GM08714 (cell line): Measurements from ENCODE around the gene UFSP1.
A peak's percentile ranks its signal among the peaks of the same experiment; 100 is the strongest.

Experiments
- H3K4me3 ChIP-seq: fragments of 200-500 bp; sonication (Bioruptor generic); 2 replicates; pipeline ENCODE4 v1.5.1; 2014; ENCODE audit warnings: mild to moderate bottlenecking, low read length, inconsistent platforms
- ZNF274 ChIP-seq: IDR thresholded peaks from 2 replicates; pipeline ENCODE4 v1.6.1; 2012; ENCODE audit warnings: mild to moderate bottlenecking, low read depth, low read length

The UFSP1 gene

DNA sequence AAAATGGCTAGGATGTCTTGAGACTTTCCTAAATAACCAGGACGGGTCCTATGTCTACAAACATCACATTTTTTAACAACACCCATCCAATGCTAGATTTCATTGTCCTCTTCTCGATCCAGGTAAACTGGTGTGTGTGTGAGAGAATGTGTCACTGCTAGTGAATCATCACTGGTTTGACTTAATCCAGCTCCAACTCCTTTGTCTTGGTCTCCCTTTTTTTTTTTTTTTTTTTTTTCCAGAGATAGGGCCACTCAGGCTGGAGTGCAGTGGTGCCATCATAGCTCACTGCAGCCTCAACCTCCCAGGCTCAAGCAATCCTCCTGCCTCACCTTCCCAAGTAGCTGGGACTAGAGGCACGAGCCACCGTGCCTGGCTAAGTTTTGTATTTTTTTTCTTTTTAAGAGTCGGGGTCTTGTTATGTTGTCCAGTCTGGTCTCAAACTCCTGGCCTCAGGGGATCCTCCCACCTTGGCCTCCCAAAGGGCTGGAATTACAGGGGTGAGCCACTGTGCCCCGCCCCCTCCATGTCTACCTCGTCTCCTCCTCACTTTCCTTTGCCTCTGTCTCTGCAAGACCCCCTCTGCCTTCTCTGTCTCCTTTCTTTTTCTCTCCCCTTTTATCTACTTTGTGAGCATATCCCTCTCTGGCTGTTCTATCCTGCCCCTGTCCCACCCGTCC, 2.2 kb upstream of the UFSP1 start:
- no peak overlapping the region for H3K4me3 ChIP-seq
- TF ChIP-seq ZNF274: no peak

DNA sequence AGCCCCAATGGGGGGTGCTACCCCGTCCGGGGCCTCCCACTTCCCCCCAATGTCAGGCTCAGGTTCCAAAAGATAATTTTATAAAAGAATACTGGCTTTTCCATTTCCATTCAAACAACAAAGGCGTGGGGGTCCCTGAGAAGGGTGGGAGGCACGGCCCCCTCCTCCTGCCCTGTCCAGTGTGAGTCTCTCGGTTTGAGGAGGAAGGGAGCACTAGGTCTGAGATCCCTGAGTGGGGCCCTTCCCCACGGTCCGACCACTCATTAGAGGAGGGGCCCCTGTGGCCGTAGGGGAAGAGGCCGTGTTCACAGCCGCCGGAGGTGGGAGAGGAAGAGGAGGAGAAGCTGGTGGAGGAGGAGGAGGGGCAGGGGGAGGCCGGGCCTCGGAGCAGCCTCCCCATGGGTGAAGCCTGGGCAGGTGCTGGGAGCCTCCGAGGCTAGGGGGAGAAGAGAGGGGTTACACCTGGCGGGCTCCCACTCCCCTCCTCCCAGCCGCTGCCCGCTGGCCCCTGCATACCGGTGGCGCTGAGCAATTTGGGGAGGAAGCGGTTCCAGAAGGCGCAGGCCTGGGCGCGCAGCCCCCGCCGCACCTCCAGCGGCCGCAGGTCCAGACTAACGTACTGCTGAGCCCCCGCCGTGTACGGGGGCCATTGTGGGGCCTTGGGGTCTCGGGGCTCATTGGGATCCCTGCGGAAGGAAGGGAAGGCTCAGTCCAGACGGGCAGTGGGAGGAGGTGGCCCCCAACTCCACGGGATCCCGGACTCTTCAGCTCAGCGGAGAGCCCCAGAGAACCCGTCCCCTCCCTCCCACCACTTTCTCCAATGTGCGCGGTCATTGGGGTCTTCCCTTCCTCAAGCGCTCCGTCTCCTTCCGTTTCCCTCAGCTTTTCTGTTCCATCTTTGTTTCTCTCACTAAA, 1.4 kb upstream of the UFSP1 start:
- peak overlapping the region; percentile 54; the same call in 1 of the 2 replicates for H3K4me3 ChIP-seq
- TF ChIP-seq ZNF274: no peak

GRCh38 chr7:100888291-100888987, 1.1 kb downstream of the UFSP1 start:
- no peak for TF ChIP-seq ZNF274
- H3K4me3 ChIP-seq: peak overlapping the region; percentile 82

- TF ChIP-seq ZNF274: no peak
- peak overlapping the region; percentile 82; the same call in 1 of the 2 replicates for H3K4me3 ChIP-seq
Measured at GRCh38 chr7:100887516-100888290, 1.8 kb downstream of the UFSP1 start.

DNA sequence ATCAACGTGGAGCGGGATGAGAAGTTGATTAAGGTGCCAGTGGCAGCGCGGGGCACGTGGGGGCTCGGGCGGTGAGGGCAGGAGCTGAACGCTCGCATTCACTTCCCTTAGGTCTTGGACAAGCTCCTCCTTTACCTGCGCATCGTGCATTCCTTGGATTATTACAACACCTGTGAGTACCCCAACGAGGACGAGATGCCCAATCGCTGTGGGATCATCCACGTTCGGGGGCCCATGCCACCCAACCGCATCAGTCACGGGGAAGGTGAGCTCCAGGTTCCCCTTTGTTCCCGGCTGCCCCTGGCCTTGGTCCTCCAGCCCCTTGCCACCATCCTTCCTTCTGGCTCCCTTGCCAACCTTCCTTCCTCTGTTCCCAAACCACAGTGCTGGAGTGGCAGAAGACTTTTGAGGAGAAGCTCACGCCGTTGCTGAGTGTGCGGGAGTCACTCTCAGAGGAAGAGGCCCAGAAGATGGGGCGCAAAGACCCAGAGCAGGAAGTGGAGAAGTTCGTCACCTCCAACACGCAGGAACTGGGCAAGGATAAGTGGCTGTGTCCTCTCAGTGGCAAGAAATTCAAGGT, 2.5 kb downstream of the UFSP1 start:
- H3K4me3 ChIP-seq: no peak overlapping the region; the same call in 1 of the 2 replicates
- no peak for TF ChIP-seq ZNF274

DNA sequence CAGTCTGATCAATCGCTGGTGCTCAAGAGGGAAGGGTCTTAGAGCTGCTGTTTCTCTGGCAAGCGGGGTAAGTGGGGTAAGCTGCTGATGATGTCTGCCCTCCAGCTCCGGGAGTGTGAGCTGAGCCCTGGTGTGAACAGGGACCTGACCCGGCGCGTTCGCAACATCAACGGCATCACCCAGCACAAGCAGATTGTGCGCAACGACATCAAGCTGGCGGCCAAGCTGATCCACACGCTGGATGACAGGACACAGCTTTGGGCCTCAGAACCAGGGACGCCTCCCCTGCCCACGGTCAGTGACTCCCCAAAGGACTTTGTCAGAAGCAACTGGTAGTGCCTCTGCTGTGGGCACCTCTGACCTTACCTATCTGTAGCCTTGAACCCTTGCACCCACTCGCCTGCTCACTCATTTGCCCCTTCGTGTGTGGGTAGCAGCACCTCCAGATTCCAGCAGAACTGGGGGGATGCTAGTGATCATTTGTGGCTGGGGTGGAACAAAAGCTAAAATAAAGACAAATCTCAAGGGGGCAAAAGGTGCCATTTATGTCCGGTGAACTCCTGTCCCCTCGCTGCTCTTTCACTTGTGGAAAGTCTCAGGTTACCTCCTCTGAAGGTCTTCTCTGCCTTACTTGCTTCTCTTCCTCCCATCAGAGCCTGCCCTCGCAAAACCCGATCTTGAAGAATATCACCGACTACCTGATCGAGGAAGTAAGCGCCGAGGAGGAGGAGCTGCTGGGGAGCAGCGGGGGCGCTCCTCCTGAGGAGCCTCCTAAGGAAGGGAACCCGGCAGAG, 3.2 kb downstream of the UFSP1 start:
- TF ChIP-seq ZNF274: no peak
- no peak overlapping the region for H3K4me3 ChIP-seq

- TF ChIP-seq ZNF274: no peak
Measured at GRCh38 chr7:100885440-100886141, 3.9 kb downstream of the UFSP1 start.

DNA sequence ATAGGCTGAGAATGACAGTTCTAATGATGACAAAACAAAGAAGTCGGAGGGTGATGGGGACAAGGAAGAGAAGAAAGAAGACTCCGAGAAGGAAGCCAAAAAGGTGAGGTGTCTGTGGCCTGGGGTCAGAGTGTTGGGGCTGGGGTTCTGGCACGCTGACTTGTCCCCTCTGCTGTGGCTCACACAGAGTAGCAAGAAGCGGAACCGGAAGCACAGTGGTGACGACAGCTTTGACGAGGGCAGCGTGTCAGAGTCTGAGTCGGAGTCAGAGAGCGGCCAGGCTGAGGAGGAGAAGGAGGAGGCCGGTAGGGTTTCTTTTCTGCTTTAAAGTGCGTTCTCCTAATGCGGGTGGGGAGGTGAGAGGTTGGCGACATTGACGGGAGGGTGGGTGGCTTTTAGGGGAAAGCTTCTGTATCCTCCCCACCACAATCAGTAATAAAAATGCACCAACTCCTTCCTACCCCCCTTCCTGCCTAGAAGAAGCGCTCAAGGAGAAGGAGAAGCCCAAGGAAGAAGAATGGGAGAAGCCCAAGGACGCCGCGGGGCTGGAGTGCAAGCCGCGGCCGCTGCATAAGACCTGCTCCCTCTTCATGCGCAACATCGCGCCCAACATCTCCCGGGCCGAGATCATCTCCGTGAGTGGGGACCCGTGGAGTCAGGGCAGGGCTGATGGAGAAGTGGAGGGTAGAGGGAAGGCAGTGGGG, 4.6 kb downstream of the UFSP1 start:
- TF ChIP-seq ZNF274: no peak
- no peak overlapping the region for H3K4me3 ChIP-seq

More at GRCh38 chr7:100885440-100886141, 3.9 kb downstream of the UFSP1 start:
- no peak overlapping the region for H3K4me3 ChIP-seq

- no peak overlapping the region for H3K4me3 ChIP-seq
- TF ChIP-seq ZNF274: no peak
Measured at GRCh38 chr7:100882785-100883526, 6.6 kb downstream of the UFSP1 start.

GRCh38 chr7:100882201-100882600, 7.3 kb downstream of the UFSP1 start:
- no peak for TF ChIP-seq ZNF274
- H3K4me3 ChIP-seq: no peak overlapping the region

- TF ChIP-seq ZNF274: no peak
- no peak overlapping the region for H3K4me3 ChIP-seq
Measured at GRCh38 chr7:100881136-100881535, 8.4 kb downstream of the UFSP1 start.

GRCh38 chr7:100880645-100881044, 8.9 kb downstream of the UFSP1 start:
- no peak overlapping the region for H3K4me3 ChIP-seq
- TF ChIP-seq ZNF274: no peak
